GM19240 (cell line): Measurements from ENCODE around the gene PATL2.
"Not testable (repeated sequence)": the region's sequence is repeated elsewhere in the genome, so short reads cannot be mapped to it uniquely, and the experiment has no call there.

Source experiments
- DNase-seq: peaks from one replicate; pipeline ENCODE4 v3.0.0; 2011; ENCODE audit warnings: low spot score; ENCODE audit not compliant: insufficient read length

Gene PATL2

GRCh38 chr15:44647637-44648036 is 63.5 kb downstream of the PATL2 start:
- DNase-seq: no peak

DNA sequence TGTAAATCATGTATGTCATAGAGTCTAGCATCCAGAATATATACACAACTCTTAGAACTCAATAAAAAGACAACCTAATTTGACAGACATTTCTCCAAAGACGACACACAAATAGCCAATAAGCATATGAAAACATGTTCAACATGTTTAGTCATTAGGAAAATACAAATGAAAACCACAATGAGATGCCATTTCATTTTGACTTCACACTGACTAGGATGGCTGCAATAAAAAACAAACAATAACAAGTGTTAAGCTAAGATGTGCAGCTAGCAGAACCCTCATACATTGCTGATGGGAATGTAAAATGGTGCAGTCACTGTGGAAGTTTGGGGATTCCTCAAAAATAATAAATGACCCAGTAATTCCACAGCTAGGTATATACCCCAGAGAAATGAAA is 64.1 kb downstream of the PATL2 start:
- DNase-seq: no peak

DNA sequence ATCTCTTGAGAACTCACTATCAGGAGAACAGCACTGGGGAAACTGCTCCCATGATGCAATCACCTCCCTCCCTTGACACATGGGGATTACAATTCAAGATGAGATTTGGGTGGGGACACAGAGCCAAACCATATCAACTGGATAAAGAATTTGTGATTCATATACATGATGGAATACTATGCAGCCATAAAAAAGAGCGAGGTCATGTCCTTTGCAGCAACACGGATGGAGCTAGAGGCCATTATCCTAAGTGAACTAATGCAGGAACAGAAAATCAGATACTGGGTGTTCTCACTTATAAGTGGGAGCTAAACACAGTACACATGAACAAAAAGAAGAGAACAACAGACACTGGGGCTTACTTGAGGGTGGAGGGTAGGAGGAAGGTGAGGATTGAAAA is 64.7 kb downstream of the PATL2 start:
- no peak for DNase-seq

DNA sequence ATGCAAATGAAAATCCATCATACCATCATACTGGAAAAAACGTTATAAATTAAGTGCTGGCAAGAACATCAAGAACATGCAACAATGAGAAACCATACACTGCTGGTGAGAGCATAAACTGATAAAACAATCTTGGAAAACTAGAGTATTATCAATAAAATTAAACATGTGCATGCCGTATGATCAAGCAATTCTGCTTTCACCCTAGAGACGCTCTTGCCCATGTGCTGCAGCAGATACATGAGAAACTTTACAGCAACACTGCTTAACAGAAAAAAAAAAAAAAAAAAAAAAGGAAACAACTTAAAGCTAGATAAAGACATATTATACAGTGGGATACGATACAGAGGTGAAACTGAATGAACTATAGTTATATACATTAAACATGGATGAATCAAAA is 69.5 kb downstream of the PATL2 start:
- DNase-seq: no peak

DNA sequence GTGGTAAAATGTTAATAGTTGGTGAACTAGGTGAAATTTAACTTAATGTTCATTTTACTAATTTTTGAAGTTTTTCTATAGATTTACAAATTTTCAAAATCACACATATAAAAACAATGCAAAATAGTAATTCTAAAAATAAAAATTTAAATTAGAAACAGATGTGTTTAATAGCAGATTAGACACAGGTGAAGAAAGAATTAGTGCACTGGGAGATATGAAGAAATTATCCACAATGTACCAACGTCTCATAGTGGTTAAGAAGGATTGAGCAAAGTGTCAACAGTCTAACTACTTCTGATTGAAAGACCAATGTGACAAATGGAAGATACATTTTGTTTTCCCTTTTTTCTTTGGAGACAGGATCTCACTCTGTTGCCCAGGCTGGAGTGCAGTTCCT is 74.1 kb downstream of the PATL2 start:
- no peak for DNase-seq

DNA sequence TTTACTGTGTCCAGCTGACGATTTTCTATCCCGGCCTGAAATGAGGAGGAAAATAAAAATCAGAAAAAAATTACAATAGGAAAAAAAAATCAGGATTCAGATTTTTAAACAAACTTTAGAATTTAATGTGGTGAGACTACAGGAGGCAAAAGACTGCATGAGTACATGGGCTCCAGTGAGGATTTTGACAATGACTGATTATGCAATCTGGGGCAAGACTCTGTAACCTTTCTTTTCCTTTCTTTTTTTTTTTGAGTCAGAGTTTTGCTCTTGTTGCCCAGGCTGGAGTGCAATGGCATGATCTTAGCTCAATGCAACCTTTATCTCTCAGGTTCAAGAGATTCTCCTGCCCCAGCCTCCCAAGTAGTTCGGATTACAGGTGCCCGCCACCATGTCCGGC is 77.5 kb downstream of the PATL2 start:
- DNase-seq: no peak

- DNase-seq: not testable (repeated sequence)
Measured at GRCh38 chr15:44625286-44625685, 85.8 kb downstream of the PATL2 start.

DNA sequence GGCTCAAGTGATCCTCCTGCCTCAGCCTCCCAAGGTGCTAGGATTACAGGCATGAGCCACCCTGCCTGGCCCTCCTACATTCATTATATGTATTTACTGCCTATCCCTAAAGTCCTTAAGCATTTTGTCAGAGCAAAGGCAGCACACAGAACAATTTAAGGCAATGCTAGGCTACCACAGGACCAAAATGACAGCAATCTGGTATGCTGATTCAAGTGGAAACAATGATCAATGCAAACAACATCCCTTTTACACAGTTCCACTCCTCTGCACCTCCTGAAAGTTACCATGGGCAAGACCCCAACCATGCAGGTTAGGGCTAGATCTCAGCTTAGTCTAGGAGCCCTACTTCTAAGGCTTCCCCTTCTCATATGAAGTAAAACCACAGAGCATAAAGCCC is 87.9 kb downstream of the PATL2 start:
- DNase-seq: no peak

GRCh38 chr15:44620081-44620480 is 91.0 kb downstream of the PATL2 start:
- DNase-seq: no peak

DNA sequence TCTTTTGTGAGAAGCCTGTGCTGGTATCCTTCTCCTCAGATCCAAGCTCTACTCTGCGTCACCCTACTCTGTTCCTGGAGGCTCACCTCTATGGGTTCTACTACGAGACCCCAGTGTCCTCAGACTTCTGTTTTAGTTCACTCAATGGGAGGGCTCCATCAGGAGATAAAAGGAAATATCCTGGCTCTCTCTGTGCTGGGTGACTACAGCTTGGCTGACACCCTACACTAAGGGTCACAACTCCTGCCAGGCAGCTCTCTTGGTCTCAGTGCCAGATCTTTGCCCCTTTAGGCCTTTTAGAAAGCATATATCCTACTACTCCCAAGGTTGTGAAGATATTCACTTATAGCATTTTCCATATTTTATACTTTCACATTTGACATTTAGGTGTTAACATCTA is 94.1 kb downstream of the PATL2 start:
- no peak for DNase-seq
